Astrocyte (in vitro differentiated cells and primary cell): Measurements from ENCODE around the gene TCHHL1. TPM values are rescaled to one million over a fixed set of nuclear protein-coding genes. Genes with fewer than 3 reads are reported as not detected.

Experiments
- DNase-seq: peaks from one replicate; pipeline ENCODE4 v3.0.0-alpha.2; 2010; ENCODE audit warnings: low read depth
- FAIRE-seq: peaks from 2 replicates; lab custom pipeline; 2011; peaks lifted over from hg19 to GRCh38; lab: Jason Lieb, UNC
- H2AFZ ChIP-seq: 2 replicates; pipeline ENCODE4 v1.6.0; 2012; ENCODE audit warnings: low read depth, low read length, inconsistent platforms
- H3K27ac ChIP-seq: 2 replicates; pipeline ENCODE4 v1.5.1; 2011; ENCODE audit warnings: low read depth, low read length, inconsistent platforms
- H3K27me3 ChIP-seq: 2 replicates; pipeline ENCODE4 v1.6.0; 2011; ENCODE audit warnings: low read length, inconsistent platforms; ENCODE audit not compliant: insufficient read depth
- H3K36me3 ChIP-seq: 2 replicates; pipeline ENCODE4 v1.5.1; 2011; ENCODE audit warnings: low read length, inconsistent platforms; ENCODE audit not compliant: insufficient read depth
- H3K4me1 ChIP-seq: 2 replicates; pipeline ENCODE4 v1.5.1; 2011; ENCODE audit warnings: low read length, inconsistent platforms; ENCODE audit not compliant: insufficient read depth
- H3K4me2 ChIP-seq: 2 replicates; pipeline ENCODE4 v1.6.0; 2012; ENCODE audit warnings: low read length, inconsistent platforms
- H3K4me3 ChIP-seq: 2 replicates; pipeline ENCODE4 v1.5.1; 2011; ENCODE audit warnings: low read depth, mild to moderate bottlenecking, low read length, inconsistent platforms; ENCODE audit not compliant: insufficient read depth
- H3K79me2 ChIP-seq: 2 replicates; pipeline ENCODE4 v1.6.0; 2012; ENCODE audit warnings: mild to moderate bottlenecking, low read length, inconsistent platforms; ENCODE audit not compliant: insufficient read depth
- H3K9ac ChIP-seq: 2 replicates; pipeline ENCODE4 v1.6.0; 2012; ENCODE audit warnings: mild to moderate bottlenecking, low read length, inconsistent platforms
- H3K9me3 ChIP-seq: 2 replicates; pipeline ENCODE4 v1.5.1; 2012; ENCODE audit warnings: low read depth, mild to moderate bottlenecking, low read length, inconsistent platforms; ENCODE audit not compliant: insufficient read depth
- H4K20me1 ChIP-seq: 2 replicates; pipeline ENCODE4 v1.6.0; 2012; ENCODE audit warnings: low read length, inconsistent platforms; ENCODE audit not compliant: insufficient read depth
- H3K27ac Mint-ChIP-seq: one replicate; pipeline ENCODE4 v1.8.0; 2021; ENCODE audit warnings: mild to moderate bottlenecking, mixed read lengths; ENCODE audit not compliant: unreplicated experiment
- H3K27me3 Mint-ChIP-seq: one replicate; pipeline ENCODE4 v1.8.0; 2021; ENCODE audit warnings: low read depth, mixed read lengths; ENCODE audit not compliant: unreplicated experiment
- H3K36me3 Mint-ChIP-seq: one replicate; pipeline ENCODE4 v1.8.0; 2021; ENCODE audit warnings: low read depth, mixed read lengths; ENCODE audit not compliant: unreplicated experiment
- H3K4me1 Mint-ChIP-seq: one replicate; pipeline ENCODE4 v1.8.0; 2021; ENCODE audit warnings: low read depth, mixed read lengths; ENCODE audit not compliant: unreplicated experiment
- H3K4me3 Mint-ChIP-seq: one replicate; pipeline ENCODE4 v1.8.0; 2021; ENCODE audit warnings: mild to moderate bottlenecking, moderate library complexity, mixed read lengths; ENCODE audit not compliant: unreplicated experiment
- H3K9me3 Mint-ChIP-seq: one replicate; pipeline ENCODE4 v1.8.0; 2021; ENCODE audit warnings: mild to moderate bottlenecking, mixed read lengths; ENCODE audit not compliant: unreplicated experiment
- EZH2 ChIP-seq: IDR thresholded peaks from 2 replicates; pipeline ENCODE4 v1.6.1; 2012; ENCODE audit warnings: mild to moderate bottlenecking, low read length, inconsistent platforms; ENCODE audit not compliant: insufficient read depth
- total RNA-seq: library from RNA; stranded (reverse); gene quantifications from 2 replicates; pipeline ENCODE4 v1.2.1, GENCODE V29; 2021
- TF ChIP-seq, protein P1 (sequence below): IDR thresholded peaks from 2 replicates; pipeline ENCODE4 v1.5.1; 2011; ENCODE audit warnings: low read depth, mild to moderate bottlenecking, inconsistent platforms, low read length, moderate library complexity; ENCODE audit not compliant: insufficient read depth

The TCHHL1 gene
- total RNA-seq, 1 donor from 2014 or later: not detected

DNA sequence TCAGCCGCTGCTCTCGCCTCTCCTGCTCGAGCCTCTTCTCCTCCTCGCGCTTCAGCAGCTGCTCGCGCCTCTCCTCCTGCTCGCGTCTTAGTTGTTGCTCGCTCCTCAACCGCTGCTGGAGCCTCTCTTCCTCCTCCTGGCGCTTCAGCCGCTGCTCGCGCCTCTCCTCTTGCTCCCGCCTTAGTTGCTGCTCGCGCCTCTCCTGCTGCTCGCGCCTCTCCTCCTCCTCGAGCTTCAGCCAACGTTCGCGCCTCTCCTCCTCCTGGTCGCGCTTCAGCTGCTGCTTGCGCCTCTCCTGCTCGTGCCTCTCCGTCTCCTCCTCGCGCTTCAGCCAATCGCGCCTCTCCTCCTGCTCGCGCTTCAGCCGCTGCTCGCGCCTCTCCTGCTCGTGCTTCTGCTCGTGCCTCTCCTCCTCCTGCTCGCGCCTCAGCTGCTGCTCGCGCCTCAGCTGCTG lies 22.7 kb upstream of the TCHHL1 start:
- Mint-ChIP-seq H3K4me1 (peaks cover 4% of the 10 kb centered on the region), H3K36me3 (no peaks in the 10 kb centered on the region), H3K4me3 (no peak overlapping the region), H3K27ac (no peak overlapping the region), H3K27me3 (peaks cover 17% of the 10 kb centered on the region), H3K9me3 (peaks cover 11% of the 10 kb centered on the region)
- Histone ChIP-seq H2AFZ (peak overlapping the region; percentile 91), H3K36me3 (no peaks in the 10 kb centered on the region), H3K9ac (no peak overlapping the region), H3K4me1 (peaks cover 22% of the 10 kb centered on the region), H3K79me2 (no peaks in the 10 kb centered on the region), H3K27me3 (peaks cover 85% of the 10 kb centered on the region), H3K27ac (no peak overlapping the region), H4K20me1 (no peaks in the 10 kb centered on the region), H3K4me3 (peak overlapping the region; percentile 56), H3K4me2 (peak overlapping the region; percentile 88), H3K9me3 (peaks cover 15% of the 10 kb centered on the region)
- DNase-seq: peak; percentile 49
- no peak for FAIRE-seq
- TF ChIP-seq EZH2: no peak
- TF ChIP-seq, protein P1, sequence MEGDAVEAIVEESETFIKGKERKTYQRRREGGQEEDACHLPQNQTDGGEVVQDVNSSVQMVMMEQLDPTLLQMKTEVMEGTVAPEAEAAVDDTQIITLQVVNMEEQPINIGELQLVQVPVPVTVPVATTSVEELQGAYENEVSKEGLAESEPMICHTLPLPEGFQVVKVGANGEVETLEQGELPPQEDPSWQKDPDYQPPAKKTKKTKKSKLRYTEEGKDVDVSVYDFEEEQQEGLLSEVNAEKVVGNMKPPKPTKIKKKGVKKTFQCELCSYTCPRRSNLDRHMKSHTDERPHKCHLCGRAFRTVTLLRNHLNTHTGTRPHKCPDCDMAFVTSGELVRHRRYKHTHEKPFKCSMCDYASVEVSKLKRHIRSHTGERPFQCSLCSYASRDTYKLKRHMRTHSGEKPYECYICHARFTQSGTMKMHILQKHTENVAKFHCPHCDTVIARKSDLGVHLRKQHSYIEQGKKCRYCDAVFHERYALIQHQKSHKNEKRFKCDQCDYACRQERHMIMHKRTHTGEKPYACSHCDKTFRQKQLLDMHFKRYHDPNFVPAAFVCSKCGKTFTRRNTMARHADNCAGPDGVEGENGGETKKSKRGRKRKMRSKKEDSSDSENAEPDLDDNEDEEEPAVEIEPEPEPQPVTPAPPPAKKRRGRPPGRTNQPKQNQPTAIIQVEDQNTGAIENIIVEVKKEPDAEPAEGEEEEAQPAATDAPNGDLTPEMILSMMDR: no peak

GRCh38 chr1:152110860-152111514 lies 22.1 kb upstream of the TCHHL1 start:
- Histone ChIP-seq H3K4me2 (peak overlapping the region; percentile 88), H3K79me2 (no peaks in the 10 kb centered on the region), H3K9me3 (peaks cover 15% of the 10 kb centered on the region), H3K27ac (no peak overlapping the region), H3K36me3 (no peaks in the 10 kb centered on the region), H2AFZ (peak overlapping the region; percentile 91), H3K4me1 (peaks cover 22% of the 10 kb centered on the region), H3K27me3 (peaks cover 90% of the 10 kb centered on the region), H4K20me1 (no peaks in the 10 kb centered on the region), H3K4me3 (peak overlapping the region; percentile 56), H3K9ac (no peak overlapping the region)
- DNase-seq (peak; percentile 55), FAIRE-seq (no peak)
- Mint-ChIP-seq H3K27ac (no peak overlapping the region), H3K4me3 (no peak overlapping the region), H3K9me3 (peaks cover 11% of the 10 kb centered on the region), H3K36me3 (no peaks in the 10 kb centered on the region), H3K4me1 (peaks cover 4% of the 10 kb centered on the region), H3K27me3 (peaks cover 17% of the 10 kb centered on the region)
- TF ChIP-seq, protein P1: no peak
- peak; percentile 47 for TF ChIP-seq EZH2

DNA sequence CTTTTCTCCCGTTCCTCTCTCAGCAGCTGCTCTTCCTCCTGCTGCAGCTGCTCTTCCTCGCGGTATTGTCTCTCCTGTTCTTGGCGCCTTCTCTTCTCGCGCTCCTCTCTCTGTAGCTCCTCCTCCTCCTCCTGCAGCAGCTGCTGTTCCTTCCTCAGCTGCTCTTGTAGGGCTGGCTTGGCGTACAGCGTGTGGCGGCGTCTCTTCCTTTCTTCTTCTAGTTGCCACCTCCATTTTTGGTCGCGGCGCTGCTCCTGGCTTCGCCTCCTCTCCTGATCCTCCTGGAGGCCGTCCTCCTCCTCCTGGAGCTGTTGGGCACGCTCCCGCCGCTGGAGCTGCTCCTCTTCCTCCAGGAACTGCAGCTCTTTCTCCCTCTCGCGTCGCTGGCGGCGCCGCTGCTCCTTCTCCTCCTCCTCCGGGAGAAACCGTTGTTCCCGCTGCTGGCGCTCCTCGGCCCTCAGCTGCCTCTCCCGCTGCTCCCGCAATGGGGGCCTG lies 21.5 kb upstream of the TCHHL1 start:
- Mint-ChIP-seq H3K4me3 (no peak overlapping the region), H3K27me3 (peaks cover 18% of the 10 kb centered on the region), H3K4me1 (peaks cover 4% of the 10 kb centered on the region), H3K36me3 (no peaks in the 10 kb centered on the region), H3K9me3 (peaks cover 11% of the 10 kb centered on the region), H3K27ac (no peak overlapping the region)
- Histone ChIP-seq H3K4me1 (peaks cover 22% of the 10 kb centered on the region), H3K4me3 (peak overlapping the region; percentile 56), H3K9ac (no peak overlapping the region), H3K9me3 (peaks cover 15% of the 10 kb centered on the region), H3K4me2 (peak overlapping the region; percentile 88), H3K27me3 (peaks cover 90% of the 10 kb centered on the region), H2AFZ (peak overlapping the region; percentile 91), H3K36me3 (no peaks in the 10 kb centered on the region), H3K27ac (no peak overlapping the region), H3K79me2 (no peaks in the 10 kb centered on the region), H4K20me1 (no peaks in the 10 kb centered on the region)
- DNase-seq (peak; percentile 46), FAIRE-seq (no peak)
- TF ChIP-seq, protein P1: no peak
- no peak for TF ChIP-seq EZH2
